WTC11 (cell line): ENCODE data around the gene IL16.

Source experiments
- CTCF ChIP-seq: fragments of 200-600 bp; IDR thresholded peaks from 2 replicates; pipeline ENCODE4 v1.8.0; 2022; ENCODE audit warnings: antibody characterized with exemption
- NFYB ChIP-seq: sonication (generic); formaldehyde crosslinking; conservative IDR thresholded peaks from 2 replicates; pipeline ENCODE4 v1.8.0; 2022; ENCODE audit warnings: low read depth, missing genetic modification reagents
- TEAD4 ChIP-seq: sonication (generic); formaldehyde crosslinking; IDR thresholded peaks from 2 replicates; pipeline ENCODE4 v1.8.0; 2022; ENCODE audit warnings: mild to moderate bottlenecking, missing genetic modification reagents
- TP53 ChIP-seq: sonication (generic); formaldehyde crosslinking; IDR thresholded peaks from 2 replicates; pipeline ENCODE4 v1.8.1; 2023; ENCODE audit warnings: mild to moderate bottlenecking, missing genetic modification reagents
- USF2 ChIP-seq: sonication (generic); formaldehyde crosslinking; IDR thresholded peaks from 2 replicates; pipeline ENCODE4 v1.8.1; 2023; ENCODE audit warnings: mild to moderate bottlenecking, missing genetic modification reagents, moderate library complexity
- ZNF121 ChIP-seq: sonication (generic); formaldehyde crosslinking; IDR thresholded peaks from 2 replicates; pipeline ENCODE4 v1.8.0; 2023; ENCODE audit warnings: missing genetic modification reagents
- ZNF138 ChIP-seq: sonication (generic); formaldehyde crosslinking; conservative IDR thresholded peaks from 2 replicates; pipeline ENCODE4 v1.8.1; 2022; ENCODE audit warnings: mild to moderate bottlenecking, moderate library complexity, missing genetic modification reagents
- ZNF263 ChIP-seq: sonication (generic); formaldehyde crosslinking; IDR thresholded peaks from 2 replicates; pipeline ENCODE4 v1.8.1; 2022; ENCODE audit warnings: low read depth, mild to moderate bottlenecking, moderate library complexity, missing genetic modification reagents

GRCh38 chr15:81339851-81340250, 143.2 kb downstream of the IL16 start:
- TF ChIP-seq ZNF121 (CRISPR knock-in tag): no peak
- no peak for TF ChIP-seq TEAD4 (CRISPR knock-in tag)
- no peak for TF ChIP-seq CTCF
- no peak for TF ChIP-seq NFYB (CRISPR knock-in tag)
- TF ChIP-seq ZNF138 (CRISPR knock-in tag): no peak
- no peak for TF ChIP-seq USF2 (CRISPR knock-in tag)
- TF ChIP-seq ZNF263: no peak
- TF ChIP-seq TP53 (CRISPR knock-in tag): no peak
